LNCAP (cell line): Measurements from ENCODE around the gene ITIH3.

Source experiments
- TF ChIP-seq, protein P1 (sequence below): fragments of 450-650 bp; IDR thresholded peaks from 2 replicates; pipeline ENCODE4 v1.5.1; 2017; ENCODE audit warnings: mild to moderate bottlenecking

ITIH3 gene

DNA sequence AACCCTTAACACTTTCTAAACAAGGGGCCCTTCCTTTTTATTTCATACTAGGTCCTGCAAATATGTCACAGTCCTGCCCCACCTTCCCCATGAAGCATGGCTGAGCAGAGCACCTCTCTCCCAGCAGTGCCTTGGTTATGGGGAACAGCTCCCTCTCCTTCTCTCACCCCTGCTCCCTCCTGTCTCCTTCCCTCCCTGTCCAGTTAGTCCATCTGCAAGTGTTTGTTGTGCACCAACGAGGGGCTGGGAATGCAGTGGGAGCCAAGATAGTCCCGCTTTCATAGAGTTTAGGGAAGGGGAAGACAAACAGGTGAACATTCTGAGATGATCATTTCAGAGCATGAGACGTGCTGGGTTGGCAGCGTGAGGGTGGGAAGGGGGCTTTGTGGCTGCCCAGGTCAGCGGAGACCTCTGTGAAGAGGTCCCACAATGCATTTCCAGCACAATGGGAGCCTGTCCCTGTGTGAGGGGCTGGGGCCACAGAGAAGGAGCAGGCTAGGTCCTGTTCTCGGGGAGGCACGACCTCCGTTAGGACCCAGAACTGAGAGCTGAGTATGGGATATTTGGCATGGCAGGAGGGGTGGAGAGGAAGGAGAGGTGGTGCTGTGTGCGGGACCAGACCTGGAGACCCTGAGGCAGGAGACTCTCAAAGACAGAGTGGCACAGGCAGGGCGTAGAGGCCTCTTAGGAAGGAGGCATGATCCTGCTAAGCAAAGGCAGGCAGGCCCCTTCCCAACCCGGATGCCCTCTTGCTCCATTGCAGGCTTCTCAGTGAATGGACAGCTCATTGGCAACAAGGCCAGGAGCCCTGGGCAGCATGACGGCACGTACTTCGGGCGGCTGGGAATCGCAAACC lies 5.5 kb upstream of the ITIH3 start:
- TF ChIP-seq, protein P1, sequence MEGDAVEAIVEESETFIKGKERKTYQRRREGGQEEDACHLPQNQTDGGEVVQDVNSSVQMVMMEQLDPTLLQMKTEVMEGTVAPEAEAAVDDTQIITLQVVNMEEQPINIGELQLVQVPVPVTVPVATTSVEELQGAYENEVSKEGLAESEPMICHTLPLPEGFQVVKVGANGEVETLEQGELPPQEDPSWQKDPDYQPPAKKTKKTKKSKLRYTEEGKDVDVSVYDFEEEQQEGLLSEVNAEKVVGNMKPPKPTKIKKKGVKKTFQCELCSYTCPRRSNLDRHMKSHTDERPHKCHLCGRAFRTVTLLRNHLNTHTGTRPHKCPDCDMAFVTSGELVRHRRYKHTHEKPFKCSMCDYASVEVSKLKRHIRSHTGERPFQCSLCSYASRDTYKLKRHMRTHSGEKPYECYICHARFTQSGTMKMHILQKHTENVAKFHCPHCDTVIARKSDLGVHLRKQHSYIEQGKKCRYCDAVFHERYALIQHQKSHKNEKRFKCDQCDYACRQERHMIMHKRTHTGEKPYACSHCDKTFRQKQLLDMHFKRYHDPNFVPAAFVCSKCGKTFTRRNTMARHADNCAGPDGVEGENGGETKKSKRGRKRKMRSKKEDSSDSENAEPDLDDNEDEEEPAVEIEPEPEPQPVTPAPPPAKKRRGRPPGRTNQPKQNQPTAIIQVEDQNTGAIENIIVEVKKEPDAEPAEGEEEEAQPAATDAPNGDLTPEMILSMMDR = no peak

GRCh38 chr3:52789746-52790040 lies 4.9 kb upstream of the ITIH3 start:
- TF ChIP-seq, protein P1 = no peak

- TF ChIP-seq, protein P1 = no peak
Observed at GRCh38 chr3:52790337-52790736, 4.3 kb upstream of the ITIH3 start.

DNA sequence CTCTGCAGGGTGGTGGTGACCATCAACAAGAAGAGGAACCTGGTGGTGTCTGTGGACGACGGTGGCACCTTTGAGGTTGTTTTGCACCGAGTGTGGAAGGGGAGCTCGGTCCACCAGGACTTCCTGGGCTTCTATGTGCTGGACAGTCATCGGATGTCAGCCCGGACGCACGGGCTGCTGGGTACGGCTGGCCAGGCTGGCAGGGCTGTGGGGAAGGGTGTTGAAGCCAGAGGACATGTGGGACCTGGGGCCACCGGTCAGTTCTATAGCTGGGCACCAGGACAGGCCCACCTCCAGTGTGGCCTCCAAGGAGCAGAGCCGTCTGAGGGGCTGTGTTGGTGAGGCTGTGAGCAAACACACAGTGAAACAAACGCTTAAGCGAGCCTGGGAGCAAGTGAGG lies 3.9 kb upstream of the ITIH3 start:
- TF ChIP-seq, protein P1 = no peak

- TF ChIP-seq, protein P1 = no peak
Observed at GRCh38 chr3:52791366-52791765, 3.2 kb upstream of the ITIH3 start.

- TF ChIP-seq, protein P1 = no peak
Observed at GRCh38 chr3:52791928-52792327, 2.7 kb upstream of the ITIH3 start.

DNA sequence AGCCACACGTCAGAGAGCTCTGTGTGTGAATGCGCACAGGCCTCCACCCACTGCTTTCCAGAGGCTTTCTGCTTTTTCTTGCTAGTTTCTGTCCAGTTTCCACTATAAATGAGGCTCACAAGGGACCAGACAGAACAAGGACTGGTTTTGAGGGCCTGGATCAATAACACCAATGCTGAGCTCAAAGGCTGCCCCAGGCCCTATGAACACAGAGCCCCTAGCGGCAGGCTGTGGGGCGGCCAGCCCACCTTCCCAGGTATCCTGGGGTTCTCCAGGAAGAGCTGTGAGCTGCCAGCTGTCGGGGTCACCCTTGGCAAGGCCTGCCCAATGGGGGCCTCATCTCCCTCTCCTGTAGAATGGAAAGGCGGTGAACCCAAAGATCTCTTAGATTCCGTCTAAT lies 2.2 kb upstream of the ITIH3 start:
- TF ChIP-seq, protein P1 = no peak
